ENCODE data around the gene IQGAP1. TPM values are rescaled to one million over a fixed set of nuclear protein-coding genes. Genes with fewer than 3 reads are reported as not detected.

The IQGAP1 gene
- total RNA-seq, 1 donor from 2014 or later = 187 TPM

DNA sequence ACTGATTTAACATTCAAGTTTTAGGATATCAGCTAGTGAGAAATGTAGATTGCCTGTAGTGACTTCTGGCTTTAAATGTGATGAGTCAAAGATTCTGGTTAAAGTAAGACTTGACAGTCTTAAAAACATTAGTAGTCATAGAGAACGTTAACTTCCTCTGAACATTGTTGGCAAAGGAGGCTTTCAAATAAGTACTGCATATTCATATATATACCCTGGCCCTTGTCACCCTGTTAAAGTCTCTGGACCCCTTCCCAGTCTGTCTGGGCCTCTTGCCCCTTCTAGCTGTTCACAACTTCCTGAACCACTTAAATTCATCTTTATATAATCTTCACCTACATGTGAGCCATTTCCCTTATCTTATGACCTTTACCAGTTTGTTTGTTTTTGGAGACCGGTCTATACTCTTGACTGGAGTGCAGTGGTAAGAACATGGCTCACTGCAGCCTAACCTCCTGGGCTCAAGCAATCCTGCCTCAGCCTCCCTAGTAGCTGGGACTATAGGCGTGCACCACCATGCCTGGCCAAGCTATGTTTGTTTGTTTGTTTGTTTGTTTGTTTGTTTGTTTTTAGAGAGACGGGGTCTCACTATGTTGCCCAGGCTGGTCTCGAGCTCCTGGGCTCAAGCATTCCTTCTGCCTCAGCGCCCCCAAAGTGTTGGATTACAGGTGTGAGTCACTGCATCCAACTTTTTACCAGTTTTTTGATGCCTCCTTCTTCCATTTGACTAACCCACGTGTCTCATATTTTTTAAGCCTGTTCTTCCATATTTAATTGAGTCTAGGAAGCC, 77.3 kb downstream of the IQGAP1 start:
- DNase-seq (ENCODE audit: low read depth) = no peak
- no peak overlapping the region for H3K4me3 ChIP-seq (ENCODE audit: low read depth, low read length)
- TF ChIP-seq, protein P1, sequence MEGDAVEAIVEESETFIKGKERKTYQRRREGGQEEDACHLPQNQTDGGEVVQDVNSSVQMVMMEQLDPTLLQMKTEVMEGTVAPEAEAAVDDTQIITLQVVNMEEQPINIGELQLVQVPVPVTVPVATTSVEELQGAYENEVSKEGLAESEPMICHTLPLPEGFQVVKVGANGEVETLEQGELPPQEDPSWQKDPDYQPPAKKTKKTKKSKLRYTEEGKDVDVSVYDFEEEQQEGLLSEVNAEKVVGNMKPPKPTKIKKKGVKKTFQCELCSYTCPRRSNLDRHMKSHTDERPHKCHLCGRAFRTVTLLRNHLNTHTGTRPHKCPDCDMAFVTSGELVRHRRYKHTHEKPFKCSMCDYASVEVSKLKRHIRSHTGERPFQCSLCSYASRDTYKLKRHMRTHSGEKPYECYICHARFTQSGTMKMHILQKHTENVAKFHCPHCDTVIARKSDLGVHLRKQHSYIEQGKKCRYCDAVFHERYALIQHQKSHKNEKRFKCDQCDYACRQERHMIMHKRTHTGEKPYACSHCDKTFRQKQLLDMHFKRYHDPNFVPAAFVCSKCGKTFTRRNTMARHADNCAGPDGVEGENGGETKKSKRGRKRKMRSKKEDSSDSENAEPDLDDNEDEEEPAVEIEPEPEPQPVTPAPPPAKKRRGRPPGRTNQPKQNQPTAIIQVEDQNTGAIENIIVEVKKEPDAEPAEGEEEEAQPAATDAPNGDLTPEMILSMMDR (conservative IDR thresholded peaks at IDR 0.05; ENCODE audit: low read depth, low read length) = no peak

DNA sequence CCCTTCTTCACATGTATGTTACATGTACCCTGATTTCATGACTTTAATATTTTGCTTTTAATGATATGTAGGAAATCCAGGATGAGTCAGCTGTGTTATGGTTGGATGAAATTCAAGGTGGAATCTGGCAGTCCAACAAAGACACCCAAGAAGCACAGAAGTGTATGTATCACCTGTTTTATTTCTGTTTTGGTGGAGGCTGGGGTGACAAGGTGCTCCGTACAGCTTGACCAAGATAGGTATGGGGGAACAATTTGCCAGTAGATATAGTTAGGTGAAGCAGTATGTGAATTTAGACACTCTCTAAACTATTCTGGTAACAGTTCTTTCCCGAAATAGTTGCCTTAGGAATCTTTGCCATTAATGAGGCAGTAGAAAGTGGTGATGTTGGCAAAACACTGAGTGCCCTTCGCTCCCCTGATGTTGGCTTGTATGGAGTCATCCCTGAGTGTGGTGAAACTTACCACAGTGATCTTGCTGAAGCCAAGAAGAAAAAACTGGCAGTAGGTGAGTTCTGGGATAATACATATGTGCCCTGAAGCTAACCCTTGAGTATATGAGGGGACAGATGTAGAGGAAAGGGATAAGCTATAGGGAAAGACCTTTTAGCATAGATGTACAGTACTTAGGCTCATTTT, 78.0 kb downstream of the IQGAP1 start:
- H3K4me3 ChIP-seq (ENCODE audit: low read depth, low read length) = no peak overlapping the region
- TF ChIP-seq, protein P1 (conservative IDR thresholded peaks at IDR 0.05; ENCODE audit: low read depth, low read length) = no peak
- DNase-seq (ENCODE audit: low read depth) = no peak

DNA sequence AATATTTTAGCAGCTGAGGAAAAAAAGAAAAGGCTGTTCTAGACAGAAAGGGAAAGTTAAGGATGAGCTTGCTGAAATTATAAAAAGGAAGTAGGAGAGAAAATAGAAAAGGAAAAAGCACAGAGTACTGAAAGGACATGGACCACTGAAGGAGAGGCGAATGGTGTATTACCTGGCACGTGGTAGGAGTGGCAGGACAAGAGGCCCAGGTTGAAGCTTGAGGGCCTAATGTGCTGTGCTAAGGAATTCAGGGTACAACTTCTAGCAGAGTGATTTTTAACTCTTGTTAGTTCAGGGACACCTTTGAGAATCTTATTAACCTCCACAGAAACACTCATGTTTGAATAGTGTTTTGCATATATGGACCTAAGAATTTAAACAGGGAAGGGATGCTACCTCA, 81.7 kb downstream of the IQGAP1 start:
- DNase-seq (ENCODE audit: low read depth) = no peak
- no peak overlapping the region for H3K4me3 ChIP-seq (ENCODE audit: low read depth, low read length)
- TF ChIP-seq, protein P1 (conservative IDR thresholded peaks at IDR 0.05; ENCODE audit: low read depth, low read length) = no peak

DNA sequence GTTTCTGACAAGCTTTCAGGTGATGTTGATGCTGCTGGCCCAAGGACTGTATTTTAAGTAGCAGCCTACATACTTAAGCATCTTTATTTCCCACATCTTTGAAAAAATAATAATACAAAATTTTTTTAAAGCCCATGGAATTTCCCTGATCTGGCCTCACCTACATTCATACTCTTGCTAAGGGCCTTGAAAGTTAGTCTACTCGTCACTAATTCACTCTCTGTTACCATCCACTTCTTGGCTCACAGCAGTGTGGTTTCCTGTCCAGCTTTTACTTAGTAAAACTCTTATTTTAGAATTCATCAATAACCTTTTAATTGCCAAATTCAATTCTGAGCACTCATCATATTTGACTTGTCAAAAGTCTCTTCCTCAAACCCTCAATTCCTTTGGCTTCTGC, 82.4 kb downstream of the IQGAP1 start:
- H3K4me3 ChIP-seq (ENCODE audit: low read depth, low read length) = no peak overlapping the region
- TF ChIP-seq, protein P1 (conservative IDR thresholded peaks at IDR 0.05; ENCODE audit: low read depth, low read length) = no peak
- no peak for DNase-seq (ENCODE audit: low read depth)

DNA sequence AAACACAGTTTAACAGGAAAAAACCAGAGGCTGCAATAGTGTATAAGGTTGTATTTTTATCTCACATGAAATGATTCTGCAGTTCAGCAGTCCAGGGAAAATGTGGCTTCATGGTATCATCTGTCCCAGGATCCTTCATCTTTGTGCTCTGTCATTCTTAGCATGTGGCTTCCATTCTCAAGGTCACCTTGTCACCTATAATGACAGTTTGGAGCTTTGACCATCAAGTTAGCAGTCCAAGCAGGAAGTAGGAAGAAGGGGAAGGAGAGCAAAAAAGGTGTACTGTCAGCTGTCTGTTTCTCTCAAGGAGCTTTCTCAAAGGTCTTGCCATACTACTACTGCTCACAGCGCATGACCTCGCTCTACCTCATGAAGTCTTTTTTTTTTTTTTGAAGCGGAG, 83.1 kb downstream of the IQGAP1 start:
- TF ChIP-seq, protein P1 (conservative IDR thresholded peaks at IDR 0.05; ENCODE audit: low read depth, low read length) = no peak
- DNase-seq (ENCODE audit: low read depth) = no peak
- no peak overlapping the region for H3K4me3 ChIP-seq (ENCODE audit: low read depth, low read length)

DNA sequence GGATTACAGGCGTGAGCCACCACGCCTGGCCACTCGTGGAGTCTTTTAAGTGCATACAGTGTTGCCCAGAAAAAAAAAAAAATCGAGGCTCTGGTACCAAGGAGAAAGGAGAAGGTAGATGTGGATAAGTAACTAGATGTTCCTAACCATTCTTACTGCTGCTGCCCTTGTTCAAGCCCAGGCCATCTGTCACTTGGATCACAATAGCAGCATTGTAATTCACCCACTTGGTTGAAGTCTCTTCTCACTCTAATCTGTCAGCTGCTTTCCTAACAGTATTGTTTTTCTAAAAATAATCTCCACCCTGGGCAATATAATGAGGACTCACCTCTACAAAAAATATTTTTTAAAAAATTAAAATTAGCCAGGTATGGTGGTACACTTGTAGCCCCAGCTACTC, 83.7 kb downstream of the IQGAP1 start:
- TF ChIP-seq, protein P1 (conservative IDR thresholded peaks at IDR 0.05; ENCODE audit: low read depth, low read length) = no peak
- no peak overlapping the region for H3K4me3 ChIP-seq (ENCODE audit: low read depth, low read length)
- DNase-seq (ENCODE audit: low read depth) = no peak

All from epithelial cell of proximal tubule (primary cell).